NCI-H2107 treated with DMSO at 0.1 percent for 48 hours (cell line): Measurements from ENCODE around the gene TSC2.
A peak's percentile ranks its signal among the peaks of the same experiment; 100 is the strongest.
"Not testable (repeated sequence)": the region's sequence is repeated elsewhere in the genome, so short reads cannot be mapped to it uniquely, and the experiment has no call there.

Experiments
- DNase-seq: peaks from one replicate; lab custom pipeline; 2025; ENCODE audit not compliant: unreplicated experiment; lab: John Stamatoyannopoulos, UW

TSC2 gene

DNA sequence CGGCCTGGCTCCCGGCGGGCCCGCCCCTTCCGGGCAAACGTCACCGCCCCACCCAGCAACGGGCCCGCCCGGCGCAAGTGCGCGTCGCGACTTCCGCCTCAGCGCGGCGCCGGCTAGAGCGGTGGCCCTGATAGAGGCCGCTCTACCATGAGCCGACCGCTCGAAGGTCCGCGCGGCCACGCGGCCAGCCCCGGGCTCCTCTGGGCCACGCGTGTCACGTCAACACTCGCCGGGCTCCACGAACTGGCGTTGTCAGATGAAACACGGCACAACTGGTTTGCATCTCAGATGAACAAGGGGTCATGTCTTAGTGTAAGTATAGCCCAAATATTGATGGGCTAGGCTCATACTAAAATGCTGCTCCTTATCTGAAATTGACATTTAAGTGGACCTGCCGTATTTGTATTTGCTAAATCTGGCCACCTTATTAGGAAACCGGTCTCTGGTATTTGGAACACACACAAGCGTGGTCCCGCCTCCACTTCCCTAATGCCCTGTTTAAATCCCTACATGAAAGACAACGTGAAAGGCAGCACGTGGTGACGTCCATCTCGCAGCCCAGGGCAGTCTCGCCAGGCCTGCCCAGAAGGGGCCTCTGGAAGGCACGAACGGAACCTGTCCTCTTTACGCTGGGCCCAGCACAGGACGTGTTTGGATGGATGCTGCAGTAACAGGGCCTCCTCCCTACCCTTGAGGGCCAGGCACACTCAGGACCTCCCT, 37.8 kb upstream of the TSC2 start, which contains the start of gene ZNF598:
Gene ZNF598, minus strand, starts transcription at position 31 of the 720 bp plus-strand sequence.
- DNase-seq = peak; percentile 35

DNA sequence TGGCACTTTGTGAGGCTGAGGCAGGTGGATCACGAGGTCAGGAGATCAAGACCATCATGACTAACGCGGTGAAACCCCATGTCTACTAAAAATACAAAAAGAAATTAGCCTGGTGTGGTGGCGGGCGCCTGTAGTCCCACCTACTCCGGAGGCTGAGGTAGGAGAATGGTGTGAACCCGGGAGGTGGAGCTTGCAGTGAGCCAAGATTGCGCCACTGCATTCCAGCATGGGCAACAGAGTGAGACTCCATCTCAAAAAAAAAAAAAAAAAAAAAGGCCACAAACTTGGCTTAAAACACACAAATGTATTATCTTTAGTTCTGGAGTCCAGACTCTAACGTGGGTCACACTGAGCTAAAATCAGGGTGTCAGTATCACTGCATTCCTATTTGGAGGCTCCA, 36.1 kb upstream of the TSC2 start:
- not testable (repeated sequence) for DNase-seq

DNA sequence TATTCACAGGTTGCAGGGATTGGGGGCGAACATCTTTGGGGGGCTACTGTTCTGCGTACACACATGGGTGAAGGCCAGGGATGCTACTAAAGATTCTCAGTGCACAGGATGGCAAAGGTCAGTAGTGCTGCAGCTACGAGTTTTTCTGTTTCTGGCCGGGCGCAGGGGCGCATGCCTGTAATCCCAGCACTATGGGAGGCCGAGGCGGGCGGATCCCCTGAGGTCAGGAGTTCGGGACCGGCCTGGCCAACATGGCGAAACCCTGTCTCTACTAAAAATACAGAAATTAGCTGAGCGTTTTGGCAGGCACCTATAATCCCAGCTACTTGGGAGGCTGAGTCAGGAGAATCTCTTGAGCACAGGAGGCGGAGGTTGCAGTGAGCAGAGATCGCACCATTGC, 34.3 kb upstream of the TSC2 start:
- no peak for DNase-seq

DNA sequence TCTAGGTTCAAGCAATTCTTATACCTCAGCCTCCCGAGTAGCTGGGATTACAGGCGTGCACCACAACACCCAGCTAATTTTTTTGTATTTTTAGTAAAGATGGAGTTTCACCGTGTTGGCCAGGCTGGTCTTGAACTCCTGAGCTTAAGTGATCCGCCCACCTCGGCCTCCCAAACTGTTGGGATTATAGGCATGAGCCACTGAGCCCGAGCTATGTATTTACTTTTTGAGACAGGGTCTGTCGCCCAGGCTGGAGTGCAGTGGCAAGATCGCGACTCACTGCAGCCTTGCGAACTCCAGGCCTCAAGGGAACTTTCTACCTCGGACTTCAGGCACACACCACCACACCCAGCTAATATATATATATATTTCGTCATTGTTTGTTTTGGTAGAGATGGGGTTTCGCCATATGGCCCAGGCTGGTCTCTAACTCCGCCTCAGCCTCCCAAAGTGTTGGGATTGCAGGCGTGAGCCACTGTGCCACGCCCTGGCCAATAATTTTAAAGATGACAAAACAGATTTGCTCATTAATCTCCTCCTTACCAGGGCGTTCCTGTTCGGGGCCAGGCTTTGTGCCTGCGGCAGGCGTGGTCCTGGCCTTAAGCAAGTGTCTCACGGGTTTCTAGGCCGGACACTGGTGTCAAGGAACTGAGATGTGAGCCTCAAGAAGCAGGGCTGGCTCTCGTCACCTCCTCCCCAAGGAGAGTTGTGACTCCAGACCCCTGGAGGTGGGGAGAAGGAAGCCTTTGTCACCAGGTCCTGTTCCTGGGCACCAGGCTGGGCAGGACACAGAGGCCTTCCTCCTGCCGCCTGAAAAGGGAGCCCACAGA, 32.5 kb upstream of the TSC2 start:
- DNase-seq = no peak

DNA sequence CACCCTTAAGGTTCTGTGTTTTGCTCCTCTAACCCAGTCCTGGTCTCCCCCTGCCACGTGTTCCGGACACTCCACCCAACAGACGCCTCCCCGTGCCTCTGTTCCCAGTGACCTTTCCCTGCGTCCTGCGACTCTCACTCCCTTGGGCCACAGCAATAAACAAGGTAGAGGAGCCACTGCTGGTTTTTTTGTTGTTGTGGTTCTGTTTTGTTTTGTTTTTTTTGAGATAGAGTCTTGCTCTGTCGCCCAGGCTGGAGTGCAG, 31.9 kb upstream of the TSC2 start:
- no peak for DNase-seq

DNA sequence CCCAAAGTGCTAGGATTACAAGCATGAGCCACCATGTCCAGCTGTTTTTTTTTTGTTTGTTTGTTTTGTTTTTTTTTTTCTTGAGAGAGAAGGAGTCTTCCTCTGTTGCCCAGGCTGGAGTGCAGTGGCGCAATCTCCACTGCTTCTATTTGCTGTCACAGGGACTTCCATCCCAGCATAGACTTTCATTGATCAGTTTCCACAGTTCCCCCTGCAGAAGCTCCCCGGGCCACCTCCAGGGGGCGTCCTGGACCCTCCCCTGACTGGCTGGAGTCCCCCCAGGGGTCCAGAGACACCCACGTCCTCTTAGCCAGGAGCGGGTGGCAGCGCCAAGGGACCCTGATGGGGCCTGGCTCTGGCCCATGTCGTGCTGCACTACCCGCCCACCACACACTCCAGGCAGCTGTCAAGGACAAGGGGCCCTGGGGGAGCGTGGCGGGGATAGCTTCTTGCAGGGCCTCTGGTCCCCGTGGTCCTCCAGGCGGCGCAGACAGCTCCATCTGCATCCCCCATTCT, 31.3 kb upstream of the TSC2 start:
- no peak for DNase-seq

DNA sequence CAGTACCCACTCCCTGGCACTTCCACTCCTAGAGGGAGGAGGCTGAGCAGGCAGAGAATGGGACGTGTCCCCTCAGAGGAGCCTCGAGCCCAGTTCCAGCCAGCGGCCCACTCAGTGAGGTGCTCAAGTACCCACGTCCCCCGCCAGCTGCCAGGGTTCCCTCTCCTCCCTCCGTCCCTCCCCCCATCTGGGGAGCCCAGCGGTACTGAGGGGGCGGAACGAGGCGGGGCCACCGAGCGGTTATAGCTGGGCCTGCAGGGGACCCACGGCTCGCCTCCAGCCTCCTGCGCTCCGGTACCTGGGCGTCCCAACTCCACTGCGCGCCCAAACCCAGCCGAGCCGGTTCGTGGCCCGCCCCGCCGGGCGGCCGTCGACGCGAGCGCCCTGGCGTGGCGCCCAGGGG, 28.3 kb upstream of the TSC2 start, which contains the start of gene NPW:
Gene NPW, plus strand, starts transcription at position 268 of the 403 bp plus-strand sequence.
- no peak for DNase-seq

DNA sequence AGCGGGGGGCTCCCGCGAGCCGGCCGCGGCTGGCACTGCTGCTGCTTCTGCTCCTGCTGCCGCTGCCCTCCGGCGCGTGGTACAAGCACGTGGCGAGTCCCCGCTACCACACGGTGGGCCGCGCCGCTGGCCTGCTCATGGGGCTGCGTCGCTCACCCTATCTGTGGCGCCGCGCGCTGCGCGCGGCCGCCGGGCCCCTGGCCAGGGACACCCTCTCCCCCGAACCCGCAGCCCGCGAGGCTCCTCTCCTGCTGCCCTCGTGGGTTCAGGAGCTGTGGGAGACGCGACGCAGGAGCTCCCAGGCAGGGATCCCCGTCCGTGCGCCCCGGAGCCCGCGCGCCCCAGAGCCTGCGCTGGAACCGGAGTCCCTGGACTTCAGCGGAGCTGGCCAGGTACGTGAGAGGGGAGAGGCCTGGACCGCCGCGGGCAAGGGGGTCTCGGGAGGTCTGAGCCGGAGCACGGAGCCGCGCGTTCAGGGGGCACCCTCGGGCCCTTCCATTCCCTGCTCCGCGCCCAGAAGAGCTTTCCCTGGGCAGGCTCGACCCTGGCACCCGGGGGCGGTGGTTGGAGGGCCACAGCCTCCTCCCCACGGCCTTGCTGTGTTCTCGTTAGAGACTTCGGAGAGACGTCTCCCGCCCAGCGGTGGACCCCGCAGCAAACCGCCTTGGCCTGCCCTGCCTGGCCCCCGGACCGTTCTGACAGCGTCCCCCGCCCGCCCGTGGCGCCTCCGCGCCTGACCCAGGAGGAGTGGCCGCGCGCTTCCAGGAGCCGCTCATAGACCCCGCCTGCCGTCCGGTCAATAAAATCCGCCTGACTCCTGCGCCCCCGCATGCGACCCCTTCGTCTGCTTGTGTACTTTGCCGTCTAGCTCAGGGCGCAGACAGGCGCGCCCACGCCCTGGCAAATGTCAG, 27.6 kb upstream of the TSC2 start:
- no peak for DNase-seq

DNA sequence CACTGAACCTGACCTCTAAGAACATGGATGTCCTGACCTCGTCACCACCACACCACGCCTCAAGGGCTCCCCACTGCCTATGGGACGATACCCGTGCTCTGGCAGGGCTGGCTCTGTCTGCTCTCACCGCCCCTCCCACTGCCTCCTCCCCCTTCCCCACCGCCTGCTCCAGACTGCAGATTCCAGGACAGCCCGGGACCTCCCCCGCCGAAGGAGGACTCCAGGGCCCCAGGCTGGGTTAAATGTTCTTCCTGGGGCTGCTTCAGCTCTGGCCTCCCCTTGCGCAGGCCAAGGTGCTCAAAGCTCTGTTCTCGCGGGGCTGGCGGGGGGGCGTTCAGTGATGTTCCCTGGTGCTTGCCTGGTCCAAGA, 25.1 kb upstream of the TSC2 start:
- no peak for DNase-seq

DNA sequence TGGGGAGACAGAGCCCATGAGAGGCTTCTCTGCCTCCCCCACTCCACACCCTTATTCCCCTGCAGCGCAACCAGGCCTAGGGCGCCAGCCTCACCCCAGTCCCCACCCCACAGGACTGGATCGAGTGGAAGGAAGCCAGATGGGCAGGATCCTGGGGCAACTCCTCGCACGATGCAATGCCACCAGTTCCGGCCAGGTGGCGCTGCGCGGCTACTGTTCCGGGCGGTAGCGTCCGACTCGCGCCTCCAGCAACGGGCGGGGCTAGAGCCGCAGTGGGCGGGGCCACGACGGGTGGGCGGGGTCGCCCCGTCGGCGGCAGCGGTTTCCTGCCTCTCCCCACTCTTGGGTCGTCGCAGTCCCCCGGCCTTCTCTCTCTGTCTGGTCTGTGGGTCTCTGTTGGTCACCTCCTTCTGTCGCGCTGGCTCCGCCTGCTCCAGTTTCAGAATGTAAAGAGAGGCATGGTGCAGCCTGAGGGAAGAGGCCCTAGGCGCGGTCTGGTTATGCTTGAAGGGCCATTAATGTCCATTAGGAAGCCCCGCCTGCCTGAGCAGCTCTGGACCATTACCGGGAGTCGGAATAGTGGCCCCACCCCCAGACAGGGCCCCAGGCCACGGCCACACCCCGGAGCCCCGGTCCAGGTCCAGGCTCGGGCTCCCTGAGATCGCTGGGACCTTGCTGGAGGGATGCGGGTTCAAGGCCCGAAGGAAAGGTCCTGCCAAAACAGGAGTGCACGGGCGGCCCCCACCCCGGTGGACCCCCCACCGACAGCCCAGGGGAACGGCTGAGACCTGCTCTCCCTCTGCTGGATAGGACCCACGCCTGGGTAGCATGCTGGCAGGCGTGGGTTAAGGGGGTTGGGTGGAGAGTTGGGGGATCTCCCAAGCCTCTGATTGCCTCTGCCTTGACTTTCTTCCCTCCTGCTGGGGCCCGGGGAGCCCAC, 24.4 kb upstream of the TSC2 start:
- DNase-seq = peak; percentile 40

DNA sequence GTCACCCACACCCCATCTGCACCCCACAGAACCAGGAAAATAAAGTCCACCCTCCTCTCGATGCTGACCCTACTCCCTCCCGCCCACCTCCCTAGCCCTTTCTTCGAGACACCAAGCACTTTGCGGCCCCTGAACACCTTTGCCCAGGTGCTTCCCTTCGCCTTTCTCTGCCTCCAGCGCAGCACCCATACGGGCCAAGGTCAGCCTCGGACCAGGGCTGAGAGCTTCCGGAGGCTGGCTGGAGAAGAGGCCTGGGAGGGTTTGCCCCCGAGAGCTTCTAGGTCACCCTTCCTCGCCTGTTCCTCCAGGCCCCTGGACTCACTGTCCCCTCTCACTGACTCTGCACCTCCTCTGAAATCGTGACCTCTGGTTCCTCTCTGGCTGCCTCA, 23.8 kb upstream of the TSC2 start:
- no peak for DNase-seq

DNA sequence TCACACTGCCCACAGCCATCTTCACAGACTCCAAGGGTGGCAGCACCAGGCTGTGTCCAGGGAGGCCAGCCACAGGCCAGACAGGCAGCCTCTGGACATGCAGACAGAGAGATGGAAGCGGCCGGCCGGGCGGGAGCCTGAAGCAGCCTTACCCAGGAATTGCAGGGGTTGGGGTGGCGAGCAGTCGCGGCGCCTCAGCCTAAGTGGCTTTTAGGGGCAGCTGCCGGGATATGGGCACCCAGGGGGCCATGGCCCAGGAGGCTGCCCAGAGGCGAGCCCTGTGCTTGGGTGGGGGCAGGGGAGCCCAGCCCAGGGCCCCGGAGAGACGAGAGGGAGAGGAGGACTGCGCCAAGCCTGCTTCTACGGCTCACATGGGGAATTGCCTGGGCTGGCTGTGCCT, 22.5 kb upstream of the TSC2 start:
- no peak for DNase-seq

DNA sequence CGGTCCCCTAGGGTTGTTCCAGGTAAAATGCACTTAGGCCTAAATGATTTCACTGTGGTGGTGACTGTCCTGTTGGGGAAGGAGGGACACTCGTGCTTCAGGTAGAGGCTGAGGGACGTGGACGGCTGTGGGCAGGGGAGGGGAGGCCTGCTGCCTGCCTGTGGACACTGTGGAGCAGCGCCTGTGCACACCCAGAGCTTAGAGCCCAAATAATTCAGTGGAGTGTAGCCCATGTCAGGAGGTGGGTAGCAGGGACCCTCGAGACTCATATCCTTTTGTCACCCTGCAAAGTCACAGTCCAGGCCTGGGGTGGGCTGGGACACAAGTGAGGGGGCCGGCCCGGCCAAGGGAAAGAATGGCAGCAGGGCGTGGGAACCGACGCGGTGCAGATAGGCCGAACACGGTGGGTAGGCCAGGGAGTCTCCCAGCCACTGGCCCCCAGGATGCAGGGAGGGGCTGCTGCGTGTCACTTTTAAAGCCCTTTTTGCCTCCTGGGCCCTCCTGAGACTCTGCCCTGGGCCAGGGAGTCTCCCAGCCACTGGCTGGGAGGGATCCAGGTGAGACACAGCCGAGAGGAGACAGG, 21.8 kb upstream of the TSC2 start:
- no peak for DNase-seq

DNA sequence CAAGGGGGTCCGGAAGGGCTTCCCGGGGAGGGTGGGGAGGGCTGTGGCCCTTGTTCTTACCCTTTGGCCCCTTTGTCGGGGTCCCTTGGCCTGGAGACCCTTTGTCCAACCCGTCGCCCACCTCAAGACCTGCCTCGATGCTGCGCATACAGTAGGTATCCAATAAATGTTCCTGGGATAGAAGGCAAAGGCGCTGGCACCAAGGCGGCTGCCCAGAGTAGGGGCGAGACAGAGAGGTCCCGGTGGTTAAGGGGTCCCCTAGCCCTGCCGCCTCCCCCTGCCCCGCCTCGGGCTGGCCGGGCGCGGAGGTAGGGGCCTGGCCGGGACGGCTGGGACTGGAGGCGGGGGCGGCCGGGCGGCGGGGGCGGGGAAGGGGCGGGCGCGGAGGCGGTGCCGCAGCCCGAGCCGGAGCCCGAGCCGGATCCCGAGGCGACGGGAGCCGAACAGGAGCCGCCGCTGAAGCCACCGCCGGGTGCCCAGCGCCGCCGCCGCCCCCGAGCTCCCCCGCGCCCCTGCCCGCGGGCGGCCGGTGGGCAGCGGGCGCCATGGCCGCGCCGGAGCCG, 21.2 kb upstream of the TSC2 start, which contains the start of gene NHERF2:
Gene NHERF2, plus strand, starts transcription at position 442 of the 563 bp plus-strand sequence. Its CDS starts 104 bp downstream, at position 546.
- no peak for DNase-seq

DNA sequence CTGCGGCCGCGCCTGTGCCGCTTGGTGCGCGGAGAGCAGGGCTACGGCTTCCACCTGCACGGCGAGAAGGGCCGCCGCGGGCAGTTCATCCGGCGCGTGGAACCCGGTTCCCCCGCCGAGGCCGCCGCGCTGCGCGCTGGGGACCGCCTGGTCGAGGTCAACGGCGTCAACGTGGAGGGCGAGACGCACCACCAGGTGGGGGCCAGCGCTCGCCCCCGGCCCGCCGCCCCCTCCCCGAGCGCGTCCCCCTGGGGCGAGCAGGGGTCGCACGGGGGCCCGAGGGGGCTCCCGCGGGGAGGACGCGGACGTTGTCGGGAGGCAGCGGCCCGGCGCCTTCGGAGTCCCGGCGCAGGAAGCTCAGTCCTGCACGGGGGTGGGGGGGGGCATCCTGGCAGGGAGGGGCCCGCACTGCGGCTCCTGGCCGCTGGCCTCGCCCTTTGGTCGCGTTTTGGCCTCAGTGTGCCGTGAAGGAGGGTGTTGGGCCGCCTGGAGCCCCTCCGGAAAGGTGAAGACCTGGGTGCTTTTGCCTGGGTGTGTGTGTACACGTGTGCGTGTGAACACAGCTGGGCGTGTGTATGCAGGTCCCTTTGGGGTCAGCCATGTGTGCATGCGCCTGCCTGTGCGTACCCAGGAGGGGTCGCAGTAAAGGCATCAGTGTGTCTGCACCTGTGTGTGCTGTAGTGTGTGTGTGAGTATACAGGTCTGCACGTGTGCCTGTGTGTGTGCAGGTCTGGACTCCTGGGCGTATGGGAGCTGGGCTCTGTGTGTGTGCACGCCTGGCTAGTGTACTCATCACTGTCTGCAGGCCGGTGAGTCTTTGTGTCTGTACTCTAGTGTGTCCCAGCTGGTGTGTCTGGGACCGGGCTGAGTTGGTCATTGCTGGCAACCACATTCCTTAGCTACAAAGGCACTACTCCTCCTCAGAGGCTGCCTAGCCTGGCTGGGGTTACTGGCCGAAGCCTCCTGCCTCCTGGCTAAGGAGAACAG, 20.5 kb upstream of the TSC2 start:
- DNase-seq = no peak

DNA sequence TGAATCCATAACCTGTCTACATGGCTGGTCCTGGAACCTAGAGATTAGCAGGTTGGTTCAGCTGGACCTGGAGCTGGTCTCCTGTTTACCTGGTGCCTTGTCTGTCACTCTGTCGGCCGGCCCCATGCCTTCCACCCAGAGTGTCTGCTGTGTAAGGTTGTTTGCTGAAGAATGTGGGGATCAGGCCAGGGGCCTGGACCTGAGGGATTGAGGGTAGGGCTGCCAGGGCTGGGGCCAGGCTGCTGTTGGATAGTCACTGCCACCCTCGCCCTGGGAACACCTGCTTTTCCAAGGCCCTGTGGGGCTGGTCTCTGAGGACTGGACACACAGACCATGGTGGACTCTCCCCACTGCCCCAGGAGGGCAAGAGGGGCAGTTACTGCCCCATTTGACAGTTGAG, 19.6 kb upstream of the TSC2 start:
- no peak for DNase-seq

DNA sequence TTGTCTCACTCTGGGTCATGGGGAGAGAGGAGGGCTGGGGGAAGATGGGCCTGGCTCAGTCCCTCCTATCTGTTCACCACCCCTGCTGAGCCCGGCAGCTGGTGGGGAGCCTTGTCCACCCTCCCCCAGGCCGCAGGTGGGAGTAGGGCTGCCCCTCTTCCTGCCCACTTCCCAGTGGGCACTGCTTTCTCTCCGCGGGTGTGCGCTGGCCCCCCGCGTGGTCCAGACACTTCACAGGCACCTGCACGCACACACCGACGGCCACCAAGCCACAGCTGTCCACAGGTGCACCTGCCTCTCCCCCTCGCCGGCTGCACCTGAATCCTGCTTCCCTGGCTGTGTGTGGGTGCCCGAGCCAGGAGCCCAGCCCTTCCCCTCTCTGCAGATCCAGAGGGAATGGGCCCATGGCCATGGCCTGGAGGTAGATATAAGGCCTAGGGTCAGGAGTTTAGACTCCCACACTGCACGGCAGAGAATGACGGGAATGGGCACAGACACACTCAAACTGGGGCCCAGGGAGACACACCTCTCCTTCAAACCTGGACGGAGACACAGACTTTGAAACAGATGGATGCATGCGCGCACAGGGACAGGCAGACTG, 19.1 kb upstream of the TSC2 start:
- peak; percentile 42 for DNase-seq

DNA sequence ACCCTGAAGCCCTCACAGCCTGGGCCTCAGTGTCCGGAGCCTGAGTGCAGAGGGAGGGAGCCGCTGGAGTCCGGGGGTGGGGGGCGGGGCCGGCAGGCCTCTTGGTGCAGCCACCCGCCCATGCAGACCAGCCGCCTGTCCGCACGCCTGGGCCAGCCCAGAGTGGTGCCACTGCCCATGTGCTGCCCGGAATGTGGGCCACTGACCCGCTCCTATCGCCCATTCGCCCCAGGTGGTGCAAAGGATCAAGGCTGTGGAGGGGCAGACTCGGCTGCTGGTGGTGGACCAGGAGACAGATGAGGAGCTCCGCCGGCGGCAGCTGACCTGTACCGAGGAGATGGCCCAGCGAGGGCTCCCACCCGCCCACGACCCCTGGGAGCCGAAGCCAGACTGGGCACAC, 18.4 kb upstream of the TSC2 start:
- no peak for DNase-seq
